Effector memory CD4-positive, alpha-beta T cell (primary cell): ENCODE data around the gene ATR.
A peak's percentile ranks its signal among the peaks of the same experiment; 100 is the strongest.

Experiments
- DNase-seq, 3 donors: peaks; one replicate each; pipeline ENCODE4 v3.0.0-alpha.2; 2020
- H3K27ac ChIP-seq: 2 replicates; pipeline ENCODE4 v1.7.0; 2013; ENCODE audit warnings: mild to moderate bottlenecking, low read length, moderate library complexity; ENCODE audit not compliant: insufficient read depth, poor library complexity, severe bottlenecking
- H3K27me3 ChIP-seq: replicated peaks from 2 replicates; pipeline ENCODE4 v1.7.0; 2013; ENCODE audit warnings: mild to moderate bottlenecking, low read length; ENCODE audit not compliant: insufficient read depth, control insufficient read depth, poor library complexity, severe bottlenecking
- H3K36me3 ChIP-seq: 2 replicates; pipeline ENCODE4 v1.7.0; 2013; ENCODE audit warnings: mild to moderate bottlenecking, low read length, moderate library complexity; ENCODE audit not compliant: control insufficient read depth, insufficient read depth
- H3K4me1 ChIP-seq: 2 replicates; pipeline ENCODE4 v1.7.0; 2013; ENCODE audit warnings: low read length, mild to moderate bottlenecking; ENCODE audit not compliant: control insufficient read depth, insufficient read depth, poor library complexity, severe bottlenecking
- H3K4me3 ChIP-seq: 2 replicates; pipeline ENCODE4 v1.7.0; 2013; ENCODE audit warnings: low read length, low read depth, mild to moderate bottlenecking; ENCODE audit not compliant: insufficient read depth, poor library complexity, severe bottlenecking
- H3K9me3 ChIP-seq: 2 replicates; pipeline ENCODE4 v1.7.0; 2013; ENCODE audit warnings: mild to moderate bottlenecking, low read length, moderate library complexity; ENCODE audit not compliant: control insufficient read depth

The ATR gene

DNA sequence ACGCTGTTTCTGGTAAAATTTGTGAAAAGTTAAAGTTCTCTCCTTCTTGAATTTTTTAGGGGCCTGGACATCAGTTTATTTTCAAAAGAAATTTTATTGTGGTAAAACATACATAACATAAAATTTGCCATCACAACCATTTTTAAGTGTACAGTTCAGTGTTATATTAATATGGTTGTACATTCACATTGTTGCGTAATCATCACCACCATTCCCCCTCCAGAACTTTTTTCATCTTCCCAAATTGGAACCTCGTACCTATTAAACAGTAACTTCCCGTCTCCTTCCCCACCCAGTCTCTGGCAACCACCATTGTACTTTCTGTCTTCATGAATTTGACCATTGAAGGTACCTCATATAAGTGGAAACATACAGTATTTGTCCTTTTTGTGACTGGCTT lies 107.7 kb downstream of the ATR start:
- Histone ChIP-seq H3K36me3 (no peaks in the 10 kb centered on the region), H3K27me3 (no peaks in the 10 kb centered on the region), H3K27ac (no peak overlapping the region), H3K4me1 (no peaks in the 10 kb centered on the region), H3K9me3 (no peaks in the 10 kb centered on the region), H3K4me3 (no peak overlapping the region)
- no peak for DNase-seq

GRCh38 chr3:142468456-142468855 lies 110.1 kb downstream of the ATR start:
- DNase-seq, result no peak
- Histone ChIP-seq H3K27ac (no peak overlapping the region), H3K4me1 (no peaks in the 10 kb centered on the region), H3K36me3 (no peaks in the 10 kb centered on the region), H3K27me3 (no peaks in the 10 kb centered on the region), H3K9me3 (no peaks in the 10 kb centered on the region), H3K4me3 (no peak overlapping the region)

DNA sequence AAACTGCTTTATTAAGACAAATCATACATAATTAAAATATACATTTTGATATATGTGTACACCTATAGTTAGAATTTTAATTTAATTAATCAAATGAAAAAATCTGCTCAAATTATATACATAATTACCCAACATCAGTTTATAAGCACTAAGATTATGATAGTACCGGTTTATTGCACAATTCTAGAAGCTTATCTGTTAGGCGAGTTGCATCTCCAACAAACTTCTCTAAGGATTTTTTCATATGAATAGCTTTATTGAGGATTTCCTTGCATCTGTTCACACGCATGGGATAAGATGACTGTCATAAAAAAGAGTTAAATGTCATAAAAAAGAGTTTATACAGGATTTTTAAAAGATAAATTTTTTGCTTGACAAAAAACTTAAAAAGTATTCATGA lies 110.8 kb downstream of the ATR start:
- Histone ChIP-seq H3K27ac (no peak overlapping the region), H3K4me3 (no peak overlapping the region), H3K9me3 (no peaks in the 10 kb centered on the region), H3K27me3 (no peaks in the 10 kb centered on the region), H3K36me3 (no peaks in the 10 kb centered on the region), H3K4me1 (no peaks in the 10 kb centered on the region)
- no peak for DNase-seq

DNA sequence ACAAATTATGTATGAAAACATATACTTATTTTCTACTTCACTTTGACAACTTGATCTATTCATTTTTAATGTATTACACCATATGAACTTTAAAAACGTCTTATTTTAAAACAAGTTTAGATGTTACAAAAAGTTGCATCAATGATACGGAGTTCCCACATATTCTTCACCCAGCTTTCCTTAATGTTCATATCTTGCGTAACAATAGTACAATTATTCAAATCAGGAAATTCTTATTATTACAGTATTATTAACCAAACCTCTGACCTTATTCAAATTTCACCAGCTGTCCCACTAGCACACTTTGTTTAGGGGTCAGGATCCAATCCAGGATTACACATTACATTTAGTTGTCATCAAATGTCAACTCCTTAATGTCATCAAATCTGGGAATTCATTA lies 117.8 kb downstream of the ATR start:
- H3K4me3 ChIP-seq, result no peak overlapping the region
- no peaks in the 10 kb centered on the region for H3K9me3 ChIP-seq
- H3K27me3 ChIP-seq, result no peaks in the 10 kb centered on the region
- H3K27ac ChIP-seq, result no peak overlapping the region
- no peak for DNase-seq
- peaks cover 26% of the 10 kb centered on the region for H3K36me3 ChIP-seq
- no peaks in the 10 kb centered on the region for H3K4me1 ChIP-seq

DNA sequence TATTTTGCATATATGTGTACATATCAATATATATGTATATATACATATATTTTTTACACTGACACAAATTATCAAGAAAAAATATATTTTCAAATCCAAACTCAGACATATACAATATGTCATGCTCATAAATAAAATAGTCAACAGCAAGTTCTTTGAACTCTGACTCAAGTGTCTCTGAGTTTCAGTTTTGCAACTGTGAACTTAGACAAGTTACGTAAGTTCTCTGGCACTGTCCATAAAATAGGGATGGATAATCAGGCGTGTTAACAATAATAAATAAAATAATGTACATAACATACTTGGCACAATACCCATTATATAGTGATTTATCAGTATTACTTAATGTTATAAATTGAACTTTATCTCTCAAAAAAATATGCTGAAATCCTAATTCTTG lies 118.6 kb downstream of the ATR start:
- no peaks in the 10 kb centered on the region for H3K9me3 ChIP-seq
- H3K36me3 ChIP-seq, result peaks cover 26% of the 10 kb centered on the region
- DNase-seq, result no peak
- H3K27ac ChIP-seq, result no peak overlapping the region
- H3K4me1 ChIP-seq, result no peaks in the 10 kb centered on the region
- no peaks in the 10 kb centered on the region for H3K27me3 ChIP-seq
- H3K4me3 ChIP-seq, result no peak overlapping the region

- Histone ChIP-seq H3K36me3 (peaks cover 26% of the 10 kb centered on the region), H3K27me3 (no peaks in the 10 kb centered on the region), H3K4me1 (no peaks in the 10 kb centered on the region), H3K4me3 (no peak overlapping the region), H3K27ac (no peak overlapping the region), H3K9me3 (no peaks in the 10 kb centered on the region)
- no peak for DNase-seq
Observed at GRCh38 chr3:142459096-142459495, 119.4 kb downstream of the ATR start.

DNA sequence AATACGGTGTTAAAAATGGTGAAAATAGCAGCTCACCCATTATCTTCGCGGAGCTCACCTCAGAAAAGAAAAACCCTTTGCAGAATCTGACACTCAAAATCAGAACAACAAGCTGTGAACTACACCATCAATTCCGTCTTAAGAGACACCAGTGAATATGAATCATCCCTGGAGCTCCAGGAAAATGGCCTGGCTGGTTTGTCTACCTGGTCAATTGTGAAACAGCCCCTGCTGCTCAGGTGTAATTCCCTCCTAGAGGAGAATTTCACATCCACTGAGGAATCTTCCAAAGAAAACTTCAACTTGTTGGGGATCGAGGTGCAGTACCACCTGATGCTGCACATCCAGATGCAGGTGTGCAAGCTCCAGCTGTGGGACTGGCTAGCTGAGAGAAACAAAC lies 127.7 kb downstream of the ATR start:
- H3K4me3 ChIP-seq, result no peak overlapping the region
- no peaks in the 10 kb centered on the region for H3K36me3 ChIP-seq
- no peaks in the 10 kb centered on the region for H3K9me3 ChIP-seq
- no peak overlapping the region for H3K27ac ChIP-seq
- no peaks in the 10 kb centered on the region for H3K27me3 ChIP-seq
- H3K4me1 ChIP-seq, result peaks cover 14% of the 10 kb centered on the region
- DNase-seq, result no peak

DNA sequence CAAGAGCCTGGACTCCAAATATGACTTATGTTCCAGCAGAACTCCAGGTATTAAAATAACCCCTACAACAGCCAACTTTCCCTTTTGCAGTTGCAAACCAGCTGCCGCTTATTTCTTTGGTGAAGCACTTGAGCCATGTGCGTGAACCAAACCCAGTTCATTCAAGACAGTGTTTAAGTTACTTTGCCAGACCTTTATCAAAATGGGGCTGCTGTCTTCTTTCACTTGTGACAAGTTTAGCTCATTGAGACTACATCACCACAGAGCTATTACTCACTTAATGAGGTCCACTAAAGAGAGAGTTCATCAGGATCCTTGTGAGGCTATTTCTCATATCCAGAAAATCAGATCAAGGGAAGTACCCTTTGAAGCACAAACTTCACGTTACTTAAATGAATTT lies 128.3 kb downstream of the ATR start:
- Histone ChIP-seq H3K4me3 (no peak overlapping the region), H3K9me3 (no peaks in the 10 kb centered on the region), H3K36me3 (no peaks in the 10 kb centered on the region), H3K27ac (no peak overlapping the region), H3K4me1 (peaks cover 20% of the 10 kb centered on the region), H3K27me3 (no peaks in the 10 kb centered on the region)
- DNase-seq, result no peak

GRCh38 chr3:142447852-142448823 lies 130.4 kb downstream of the ATR start, which contains the start of gene XRN1:
Gene XRN1 (minus strand): TSS chr3:142448037. CDS start chr3:142447944, 93 bp downstream.
- H3K27ac ChIP-seq, result peak within 1 kb of the TSS; percentile 96
- H3K27me3 ChIP-seq, result no peaks in the 10 kb centered on the region
- H3K36me3 ChIP-seq, result no peaks in the 10 kb centered on the region
- H3K9me3 ChIP-seq, result no peaks in the 10 kb centered on the region
- peak within 1 kb of the TSS; percentile 89 for H3K4me3 ChIP-seq
- DNase-seq, result peak; percentile 84 to 90 (median 88)
- peaks cover 25% of the 10 kb centered on the region for H3K4me1 ChIP-seq

DNA sequence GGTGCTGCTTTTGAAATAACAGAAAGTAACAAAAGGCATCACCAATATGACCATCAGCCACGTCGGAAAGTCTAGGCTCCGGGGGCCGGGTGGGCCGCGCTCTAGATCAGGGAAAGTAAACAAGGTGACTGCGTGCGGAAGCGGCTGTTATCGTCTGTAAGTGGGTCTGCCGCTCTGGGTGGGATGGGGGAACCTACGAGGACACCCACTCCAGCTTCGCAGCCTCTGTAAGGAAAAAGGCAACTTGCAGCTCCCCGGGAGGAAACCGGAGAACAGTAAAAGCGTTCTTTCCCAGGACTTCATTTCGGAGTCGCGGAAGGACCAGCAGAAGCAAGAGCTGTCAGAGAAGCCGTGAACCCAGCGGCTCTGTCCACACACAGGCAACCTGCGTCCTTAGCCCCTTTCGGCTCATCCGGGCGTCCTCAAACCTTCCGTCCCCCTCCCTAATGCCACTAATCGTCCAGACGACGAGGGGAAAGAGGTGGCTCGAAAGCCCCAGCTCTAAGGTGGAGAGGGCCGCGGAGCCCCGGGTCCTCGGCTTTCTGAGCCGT lies 131.2 kb downstream of the ATR start:
- peak overlapping the region; percentile 96 for H3K27ac ChIP-seq
- H3K9me3 ChIP-seq, result no peaks in the 10 kb centered on the region
- peak overlapping the region; percentile 89 for H3K4me3 ChIP-seq
- DNase-seq, result peak; percentile 12 to 23 (median 21)
- no peaks in the 10 kb centered on the region for H3K36me3 ChIP-seq
- H3K27me3 ChIP-seq, result no peaks in the 10 kb centered on the region
- peaks cover 25% of the 10 kb centered on the region for H3K4me1 ChIP-seq
